ENCODE results near the gene IL15RA. TPM values are rescaled to one million over a fixed set of nuclear protein-coding genes. Genes with fewer than 3 reads are reported as not detected.

IL15RA gene
- polyA plus RNA-seq, 2 of the 4 experiments (the other 2 are of a cell fraction): 0.46 to 0.83 TPM

GRCh38 chr10:5940807-5941218 is 36.5 kb downstream of the IL15RA start:
- ChIA-PET POLR2A (no interaction called here), CTCF (interaction anchor here (1.3 to 1.4 kb wide), 2 partner anchors 73 to 146 kb away, joined by 3 to 4 read pairs; no protein-coding TSS in a partner anchor)
- no peak for ATAC-seq
- FAIRE-seq: no peak
- H3K4me1 ChIP-seq: peaks cover 14% of the 10 kb centered on the region; the same call in 2 of the 3 replicates
- H3K9me3 ChIP-seq: no peaks in the 10 kb centered on the region
- TF ChIP-seq CBX2 (IDR thresholded peaks at IDR 0.05; ENCODE audit: borderline replicate concordance, low read depth) (no peak), MAFK (IDR thresholded peaks at IDR 0.05; ENCODE audit: partially characterized antibody) (no peak), USF2 (IDR thresholded peaks at IDR 0.05) (no peak), JUN (IDR thresholded peaks at IDR 0.05) (no peak)
- H3K4me3 ChIP-seq: no peak overlapping the region
- H3K27ac ChIP-seq: no peak overlapping the region
- WGBS (ENCODE audit: missing lambda C conversion rate): 63% methylated on average over 6 of the region's 6 CpGs
- H3K4me2 ChIP-seq: no peak overlapping the region
- DNase-seq (ENCODE audit: low read depth in 1 of 2, low spot score in 1 of 2): no peak

DNA sequence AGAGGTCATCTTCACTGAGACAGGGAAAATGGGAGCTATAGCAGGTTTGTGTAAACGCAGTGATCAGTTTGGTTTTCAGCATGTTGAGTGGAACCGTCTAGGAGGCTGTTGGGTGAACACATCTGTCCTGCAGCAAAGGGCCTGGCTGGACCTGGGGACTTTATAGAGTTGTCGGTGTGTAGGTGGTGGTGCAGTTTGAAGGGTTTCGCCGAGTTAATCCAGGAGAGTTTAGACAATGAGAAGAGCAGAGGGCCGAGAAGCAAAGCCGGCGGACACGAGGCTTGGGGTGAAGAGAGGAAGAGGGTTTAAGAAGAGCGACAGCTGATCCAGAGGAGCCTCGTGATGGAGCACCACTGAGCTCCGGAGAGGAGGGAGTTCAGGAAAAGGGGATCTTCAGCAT is 39.1 kb downstream of the IL15RA start:
- ChIA-PET CTCF (interaction anchor here (1.1 to 1.5 kb wide), 2 partner anchors 17 to 39 kb away, joined by 3 to 5 read pairs; partner anchors contain the start of gene IL15RA), POLR2A (no interaction called here)
- Histone ChIP-seq H3K4me3 (no peak overlapping the region), H3K4me2 (no peak overlapping the region), H3K4me1 (no peaks in the 10 kb centered on the region), H3K9me3 (no peaks in the 10 kb centered on the region), H3K27ac (no peak overlapping the region)
- TF ChIP-seq MAZ (IDR thresholded peaks at IDR 0.05; ENCODE audit: borderline replicate concordance, low read depth, low read length) (no peak), RCOR1 (IDR thresholded peaks at IDR 0.05; ENCODE audit: low read depth, low read length) (no peak), FOSL2 (IDR thresholded peaks at IDR 0.05) (no peak), FOSL2 (CRISPR knock-in tag; IDR thresholded peaks at IDR 0.05) (no peak)
- TF ChIP-seq, protein P1, sequence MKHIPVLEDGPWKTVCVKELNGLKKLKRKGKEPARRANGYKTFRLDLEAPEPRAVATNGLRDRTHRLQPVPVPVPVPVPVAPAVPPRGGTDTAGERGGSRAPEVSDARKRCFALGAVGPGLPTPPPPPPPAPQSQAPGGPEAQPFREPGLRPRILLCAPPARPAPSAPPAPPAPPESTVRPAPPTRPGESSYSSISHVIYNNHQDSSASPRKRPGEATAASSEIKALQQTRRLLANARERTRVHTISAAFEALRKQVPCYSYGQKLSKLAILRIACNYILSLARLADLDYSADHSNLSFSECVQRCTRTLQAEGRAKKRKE (CRISPR knock-in tag; IDR thresholded peaks at IDR 0.05; ENCODE audit: low read depth): no peak
- 96% methylated on average over 12 of the region's 12 CpGs for WGBS (ENCODE audit: missing lambda C conversion rate)
- ATAC-seq (no peak), DNase-seq (ENCODE audit: low read depth in 1 of 2, low spot score in 1 of 2) (no peak), FAIRE-seq (no peak)

- Histone ChIP-seq H3K4me2 (no peak overlapping the region), H3K4me1 (no peaks in the 10 kb centered on the region), H3K4me3 (no peak overlapping the region), H3K27ac (no peak overlapping the region), H3K9me3 (no peaks in the 10 kb centered on the region)
- DNase-seq (ENCODE audit: low read depth in 1 of 2, low spot score in 1 of 2) (no peak), ATAC-seq (no peak), FAIRE-seq (no peak)
- TF ChIP-seq KDM5A (IDR thresholded peaks at IDR 0.05): no peak
- TF ChIP-seq, protein P2, sequence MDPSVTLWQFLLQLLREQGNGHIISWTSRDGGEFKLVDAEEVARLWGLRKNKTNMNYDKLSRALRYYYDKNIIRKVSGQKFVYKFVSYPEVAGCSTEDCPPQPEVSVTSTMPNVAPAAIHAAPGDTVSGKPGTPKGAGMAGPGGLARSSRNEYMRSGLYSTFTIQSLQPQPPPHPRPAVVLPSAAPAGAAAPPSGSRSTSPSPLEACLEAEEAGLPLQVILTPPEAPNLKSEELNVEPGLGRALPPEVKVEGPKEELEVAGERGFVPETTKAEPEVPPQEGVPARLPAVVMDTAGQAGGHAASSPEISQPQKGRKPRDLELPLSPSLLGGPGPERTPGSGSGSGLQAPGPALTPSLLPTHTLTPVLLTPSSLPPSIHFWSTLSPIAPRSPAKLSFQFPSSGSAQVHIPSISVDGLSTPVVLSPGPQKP (IDR thresholded peaks at IDR 0.05; ENCODE audit: low read depth, low read length): no peak
- TF ChIP-seq TP53 (CRISPR knock-in tag; IDR thresholded peaks at IDR 0.05): no peak
- no peak for TF ChIP-seq MAZ (IDR thresholded peaks at IDR 0.05; ENCODE audit: borderline replicate concordance, low read depth, low read length)
- no peak for TF ChIP-seq NR3C1 (IDR thresholded peaks at IDR 0.05)
- no peak for TF ChIP-seq NFE2L2 (conservative IDR thresholded peaks at IDR 0.05; ENCODE audit: low read length)
- no peak for TF ChIP-seq EHMT2 (IDR thresholded peaks at IDR 0.05; ENCODE audit: low read depth)
- no peak for TF ChIP-seq HOXB5 (CRISPR knock-in tag; IDR thresholded peaks at IDR 0.05)
- TF ChIP-seq PHF8 (IDR thresholded peaks at IDR 0.05; ENCODE audit: borderline replicate concordance, low read depth): no peak
- no peak for TF ChIP-seq POLR2AphosphoS2 (conservative IDR thresholded peaks at IDR 0.05; ENCODE audit: low read length)
- no peak for TF ChIP-seq SMC3 (IDR thresholded peaks at IDR 0.05)
- TF ChIP-seq RCOR1 (IDR thresholded peaks at IDR 0.05; ENCODE audit: low read depth, low read length): no peak
- no peak for TF ChIP-seq TFCP2L1 (CRISPR knock-in tag; IDR thresholded peaks at IDR 0.05)
- TF ChIP-seq CBX8 (IDR thresholded peaks at IDR 0.05): no peak
- no peak for TF ChIP-seq BCL3 (IDR thresholded peaks at IDR 0.05)
- TF ChIP-seq ZFP36 (IDR thresholded peaks at IDR 0.05; ENCODE audit: borderline replicate concordance, partially characterized antibody): no peak
- TF ChIP-seq, protein P3, sequence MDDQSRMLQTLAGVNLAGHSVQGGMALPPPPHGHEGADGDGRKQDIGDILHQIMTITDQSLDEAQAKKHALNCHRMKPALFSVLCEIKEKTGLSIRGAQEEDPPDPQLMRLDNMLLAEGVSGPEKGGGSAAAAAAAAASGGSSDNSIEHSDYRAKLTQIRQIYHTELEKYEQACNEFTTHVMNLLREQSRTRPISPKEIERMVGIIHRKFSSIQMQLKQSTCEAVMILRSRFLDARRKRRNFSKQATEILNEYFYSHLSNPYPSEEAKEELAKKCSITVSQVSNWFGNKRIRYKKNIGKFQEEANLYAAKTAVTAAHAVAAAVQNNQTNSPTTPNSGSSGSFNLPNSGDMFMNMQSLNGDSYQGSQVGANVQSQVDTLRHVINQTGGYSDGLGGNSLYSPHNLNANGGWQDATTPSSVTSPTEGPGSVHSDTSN (IDR thresholded peaks at IDR 0.05): no peak
- TF ChIP-seq, protein P1 (CRISPR knock-in tag; IDR thresholded peaks at IDR 0.05; ENCODE audit: low read depth): no peak
- TF ChIP-seq CEBPB (IDR thresholded peaks at IDR 0.05): no peak
- 99% methylated on average over 15 of the region's 18 CpGs for WGBS (ENCODE audit: missing lambda C conversion rate)
- POLR2A ChIA-PET: no interaction called here
- CTCF ChIA-PET: interaction anchor here (0.7 to 1.5 kb wide), 2 partner anchors 40 to 175 kb away, joined by 3 read pairs; partner anchors contain the start of gene IL15RA
These were observed 40.3 kb downstream of the IL15RA start for GRCh38 chr10:5937016-5937415.
